HG03066 (cell line): Measurements from ENCODE around the gene SHQ1.

Experiments used
- ATAC-seq: cut with Tn5 transposase; IDR thresholded peaks from one replicate; pipeline ENCODE4 v1.9.1; 2021; ENCODE audit warnings: low read depth; ENCODE audit not compliant: unreplicated experiment

SHQ1 gene

GRCh38 chr3:72847751-72848702 is at the start of gene SHQ1:
SHQ1 (minus strand) TSS chr3:72848445; CDS start chr3:72848340, 105 bp downstream.
- ATAC-seq: peak; percentile 85

GRCh38 chr3:72897758-72898007 is 49.4 kb upstream of the SHQ1 start:
- no peak for ATAC-seq

- ATAC-seq: no peak
Measured at GRCh38 chr3:72896996-72897757, 48.9 kb upstream of the SHQ1 start.

- ATAC-seq: no peak
Measured at GRCh38 chr3:72894976-72895552, 46.8 kb upstream of the SHQ1 start.

GRCh38 chr3:72892870-72893269 is 44.6 kb upstream of the SHQ1 start:
- ATAC-seq: no peak

GRCh38 chr3:72892081-72892775 is 44.0 kb upstream of the SHQ1 start:
- no peak for ATAC-seq

GRCh38 chr3:72891053-72891855 is 43.0 kb upstream of the SHQ1 start:
- no peak for ATAC-seq

GRCh38 chr3:72890166-72890925 is 42.1 kb upstream of the SHQ1 start:
- ATAC-seq: no peak

- ATAC-seq: no peak
Measured at GRCh38 chr3:72889310-72890165, 41.3 kb upstream of the SHQ1 start.

- ATAC-seq: no peak
Measured at GRCh38 chr3:72888546-72889309, 40.5 kb upstream of the SHQ1 start.

- ATAC-seq: peak; percentile 57
Measured at GRCh38 chr3:72887705-72888545, 39.7 kb upstream of the SHQ1 start, which contains the start of gene GXYLT2. GXYLT2 (plus strand) TSS chr3:72888046; CDS start chr3:72888234, 188 bp downstream.

- no peak for ATAC-seq
Measured at GRCh38 chr3:72887343-72887704, 39.1 kb upstream of the SHQ1 start.

- ATAC-seq: no peak
Measured at GRCh38 chr3:72872183-72872582, 23.9 kb upstream of the SHQ1 start.

GRCh38 chr3:72862314-72863090 is 14.3 kb upstream of the SHQ1 start:
- ATAC-seq: no peak

- no peak for ATAC-seq
Measured at GRCh38 chr3:72860846-72861245, 12.6 kb upstream of the SHQ1 start.

GRCh38 chr3:72860053-72860452 is 11.8 kb upstream of the SHQ1 start:
- no peak for ATAC-seq
